Progenitor cell of endocrine pancreas (in vitro differentiated cells): ENCODE measurements around the gene UPF1. TPM values are rescaled to one million over a fixed set of nuclear protein-coding genes. Genes with fewer than 3 reads are reported as not detected.

Experiments
- DNase-seq: peaks from one replicate; pipeline ENCODE4 v3.0.0; 2021; ENCODE audit warnings: low spot score; ENCODE audit not compliant: unreplicated experiment
- H3K27ac Mint-ChIP-seq: 2 replicates; pipeline ENCODE4 v1.8.0; 2021; ENCODE audit warnings: mild to moderate bottlenecking, moderate library complexity, mixed read lengths
- H3K27me3 Mint-ChIP-seq: 2 replicates; pipeline ENCODE4 v1.8.0; 2021; ENCODE audit warnings: mixed read lengths
- H3K36me3 Mint-ChIP-seq: 2 replicates; pipeline ENCODE4 v1.8.0; 2022; ENCODE audit warnings: mixed read lengths; ENCODE audit not compliant: insufficient read depth
- H3K4me1 Mint-ChIP-seq: 2 replicates; pipeline ENCODE4 v1.8.0; 2021; ENCODE audit warnings: low read depth, mixed read lengths
- H3K4me3 Mint-ChIP-seq: 2 replicates; pipeline ENCODE4 v1.8.0; 2021; ENCODE audit warnings: low read depth, mild to moderate bottlenecking, moderate library complexity, mixed read lengths
- H3K9me3 Mint-ChIP-seq: 2 replicates; pipeline ENCODE4 v1.8.0; 2021; ENCODE audit warnings: low read depth, mixed read lengths
- CTCF ChIP-seq: fragments of 200-600 bp; sonication (generic); IDR thresholded peaks from one replicate; pipeline ENCODE4 v1.5.0; 2021; ENCODE audit warnings: antibody characterized with exemption, mild to moderate bottlenecking; ENCODE audit not compliant: unreplicated experiment
- total RNA-seq: library from RNA; stranded (reverse); gene quantifications from 2 replicates; pipeline ENCODE4 v1.2.1, GENCODE V29; 2021

The UPF1 gene
- total RNA-seq, 1 donor from 2014 or later, result 90.9 TPM

- H3K27me3 Mint-ChIP-seq, result no peaks in the 10 kb centered on the region
- H3K4me1 Mint-ChIP-seq, result peaks cover 3% of the 10 kb centered on the region
- H3K27ac Mint-ChIP-seq, result no peak overlapping the region
- no peak for DNase-seq
- peaks cover 18% of the 10 kb centered on the region for H3K36me3 Mint-ChIP-seq
- H3K9me3 Mint-ChIP-seq, result no peaks in the 10 kb centered on the region
- H3K4me3 Mint-ChIP-seq, result no peak overlapping the region
- TF ChIP-seq CTCF, result no peak
Observed at GRCh38 chr19:18850471-18851375, 19.0 kb downstream of the UPF1 start.

- Mint-ChIP-seq H3K27ac (no peak overlapping the region), H3K36me3 (peaks cover 18% of the 10 kb centered on the region), H3K9me3 (no peaks in the 10 kb centered on the region), H3K4me1 (peaks cover 3% of the 10 kb centered on the region), H3K4me3 (no peak overlapping the region), H3K27me3 (no peaks in the 10 kb centered on the region)
- no peak for DNase-seq
- no peak for TF ChIP-seq CTCF
Observed at GRCh38 chr19:18851673-18852325, 20.0 kb downstream of the UPF1 start.

- Mint-ChIP-seq H3K4me1 (no peaks in the 10 kb centered on the region), H3K9me3 (no peaks in the 10 kb centered on the region), H3K27me3 (no peaks in the 10 kb centered on the region), H3K36me3 (peaks cover 15% of the 10 kb centered on the region), H3K27ac (no peak overlapping the region), H3K4me3 (no peak overlapping the region)
- no peak for TF ChIP-seq CTCF
- DNase-seq, result no peak
Observed at GRCh38 chr19:18852648-18853047, 20.9 kb downstream of the UPF1 start.

GRCh38 chr19:18853755-18854427 lies 22.1 kb downstream of the UPF1 start:
- Mint-ChIP-seq H3K27ac (no peak overlapping the region), H3K4me3 (no peak overlapping the region), H3K36me3 (peaks cover 17% of the 10 kb centered on the region), H3K9me3 (no peaks in the 10 kb centered on the region), H3K4me1 (no peaks in the 10 kb centered on the region), H3K27me3 (no peaks in the 10 kb centered on the region)
- peak; percentile 17 for TF ChIP-seq CTCF
- DNase-seq, result no peak

GRCh38 chr19:18854982-18855381 lies 23.2 kb downstream of the UPF1 start:
- H3K4me1 Mint-ChIP-seq, result no peaks in the 10 kb centered on the region
- no peak overlapping the region for H3K27ac Mint-ChIP-seq
- TF ChIP-seq CTCF, result no peak
- DNase-seq, result no peak
- H3K36me3 Mint-ChIP-seq, result peaks cover 15% of the 10 kb centered on the region
- no peaks in the 10 kb centered on the region for H3K9me3 Mint-ChIP-seq
- no peak overlapping the region for H3K4me3 Mint-ChIP-seq
- H3K27me3 Mint-ChIP-seq, result no peaks in the 10 kb centered on the region
